Measurements from ENCODE around the gene UBR7.

DNA sequence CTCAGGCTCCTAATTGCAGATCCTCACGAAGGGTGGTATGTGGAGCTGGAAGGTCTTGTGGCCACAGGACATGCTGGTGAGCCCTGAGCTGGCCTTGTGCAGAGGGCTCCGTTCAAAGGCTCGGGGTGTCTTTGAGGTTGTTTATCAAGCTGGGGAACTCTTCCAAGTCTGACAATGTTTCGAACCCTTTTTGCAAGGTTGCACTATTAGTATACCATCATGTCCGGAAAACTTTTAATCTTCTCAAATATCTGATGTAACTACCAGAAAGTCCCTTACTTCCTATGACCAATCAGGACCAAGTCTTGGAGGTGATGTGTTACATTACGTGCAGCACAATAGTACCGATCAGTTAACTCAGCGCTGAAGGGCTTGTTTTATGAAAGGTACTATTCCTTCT, 21.5 kb downstream of the UBR7 start:
- TF ChIP-seq, protein P1, sequence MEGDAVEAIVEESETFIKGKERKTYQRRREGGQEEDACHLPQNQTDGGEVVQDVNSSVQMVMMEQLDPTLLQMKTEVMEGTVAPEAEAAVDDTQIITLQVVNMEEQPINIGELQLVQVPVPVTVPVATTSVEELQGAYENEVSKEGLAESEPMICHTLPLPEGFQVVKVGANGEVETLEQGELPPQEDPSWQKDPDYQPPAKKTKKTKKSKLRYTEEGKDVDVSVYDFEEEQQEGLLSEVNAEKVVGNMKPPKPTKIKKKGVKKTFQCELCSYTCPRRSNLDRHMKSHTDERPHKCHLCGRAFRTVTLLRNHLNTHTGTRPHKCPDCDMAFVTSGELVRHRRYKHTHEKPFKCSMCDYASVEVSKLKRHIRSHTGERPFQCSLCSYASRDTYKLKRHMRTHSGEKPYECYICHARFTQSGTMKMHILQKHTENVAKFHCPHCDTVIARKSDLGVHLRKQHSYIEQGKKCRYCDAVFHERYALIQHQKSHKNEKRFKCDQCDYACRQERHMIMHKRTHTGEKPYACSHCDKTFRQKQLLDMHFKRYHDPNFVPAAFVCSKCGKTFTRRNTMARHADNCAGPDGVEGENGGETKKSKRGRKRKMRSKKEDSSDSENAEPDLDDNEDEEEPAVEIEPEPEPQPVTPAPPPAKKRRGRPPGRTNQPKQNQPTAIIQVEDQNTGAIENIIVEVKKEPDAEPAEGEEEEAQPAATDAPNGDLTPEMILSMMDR (IDR thresholded peaks at IDR 0.05 in 2 of 3, conservative IDR thresholded peaks at IDR 0.05 in 1 of 3; ENCODE audit: borderline replicate concordance in 1 of 3, insufficient read depth in 1 of 3, low read depth in 2 of 3, low read length in 2 of 3): no peak
- no peak for TF ChIP-seq JUND (IDR thresholded peaks at IDR 0.05)
- no peak for TF ChIP-seq POLR2A (IDR thresholded peaks at IDR 0.05; ENCODE audit: borderline replicate concordance, extremely low read depth, insufficient read depth, insufficient read length)
- no peak for TF ChIP-seq EZH2phosphoT487 (IDR thresholded peaks at IDR 0.05; ENCODE audit: borderline replicate concordance)
- no peak for TF ChIP-seq TCF7L2 (IDR thresholded peaks at IDR 0.05; ENCODE audit: borderline replicate concordance, extremely low read depth, insufficient read depth, insufficient read length)
- no peak for TF ChIP-seq POLR2AphosphoS5 (IDR thresholded peaks at IDR 0.05; ENCODE audit: low read depth, low read length)
- TF ChIP-seq ZNF274 (IDR thresholded peaks at IDR 0.05; ENCODE audit: low read depth, low read length): no peak
- TF ChIP-seq EZH2 (IDR thresholded peaks at IDR 0.05): no peak
- no peak for TF ChIP-seq SIN3A (IDR thresholded peaks at IDR 0.05; ENCODE audit: low read depth)
- no peak for TF ChIP-seq REST (IDR thresholded peaks at IDR 0.05; ENCODE audit: low read depth)
- TF ChIP-seq ATF3 (IDR thresholded peaks at IDR 0.05): no peak
